Amniotic stem cell (primary cell): ENCODE results near the gene BDNF.

Experiments used
- DNase-seq: peaks from one replicate; lab custom pipeline; 2025; lab: John Stamatoyannopoulos, UW

The BDNF gene

GRCh38 chr11:27705873-27706820 lies 5.9 kb upstream of the BDNF start:
- DNase-seq = no peak

- no peak for DNase-seq
Observed at GRCh38 chr11:27703481-27703880, 3.2 kb upstream of the BDNF start.

GRCh38 chr11:27702811-27703210 lies 2.6 kb upstream of the BDNF start:
- DNase-seq = no peak

- peak; percentile 55 for DNase-seq
Observed at GRCh38 chr11:27701355-27702105, 1.3 kb upstream of the BDNF start.

GRCh38 chr11:27699926-27700350 lies 317 bp downstream of the BDNF start:
- DNase-seq = no peak

- DNase-seq = no peak
Observed at GRCh38 chr11:27699242-27699925, 871 bp downstream of the BDNF start.

GRCh38 chr11:27698872-27699241 lies 1.4 kb downstream of the BDNF start:
- DNase-seq = peak; percentile 76

GRCh38 chr11:27697679-27698275 lies 2.5 kb downstream of the BDNF start:
- no peak for DNase-seq

GRCh38 chr11:27696961-27697360 lies 3.3 kb downstream of the BDNF start:
- DNase-seq = no peak

GRCh38 chr11:27696115-27696514 lies 4.1 kb downstream of the BDNF start:
- no peak for DNase-seq

GRCh38 chr11:27694992-27695391 lies 5.3 kb downstream of the BDNF start:
- DNase-seq = no peak

GRCh38 chr11:27693398-27693797 lies 6.9 kb downstream of the BDNF start:
- no peak for DNase-seq

- DNase-seq = no peak
Observed at GRCh38 chr11:27692781-27693180, 7.5 kb downstream of the BDNF start.

- no peak for DNase-seq
Observed at GRCh38 chr11:27688076-27688475, 12.2 kb downstream of the BDNF start.

- DNase-seq = no peak
Observed at GRCh38 chr11:27681664-27682063, 18.6 kb downstream of the BDNF start.

- DNase-seq = no peak
Observed at GRCh38 chr11:27679136-27680015, 20.9 kb downstream of the BDNF start.

- DNase-seq = no peak
Observed at GRCh38 chr11:27678242-27678641, 22.0 kb downstream of the BDNF start.

GRCh38 chr11:27677108-27677507 lies 23.1 kb downstream of the BDNF start:
- DNase-seq = no peak

GRCh38 chr11:27673979-27674663 lies 26.1 kb downstream of the BDNF start:
- DNase-seq = no peak

- DNase-seq = no peak
Observed at GRCh38 chr11:27672836-27673464, 27.3 kb downstream of the BDNF start.
